ENCODE measurements around the gene TRNP1. TPM values are rescaled to one million over a fixed set of nuclear protein-coding genes. Genes with fewer than 3 reads are reported as not detected.

TRNP1 gene
- total RNA-seq, 2 donors from 2014 or later: 0.49 to 0.96 TPM

GRCh38 chr1:27031235-27032118 is 38.0 kb downstream of the TRNP1 start:
- Mint-ChIP-seq H3K27me3 (ENCODE audit: low read depth) (peaks cover 6% of the 10 kb centered on the region), H3K4me1 (ENCODE audit: low read depth) (no peaks in the 10 kb centered on the region), H3K36me3 (ENCODE audit: insufficient read depth in 2 of 2) (no peaks in the 10 kb centered on the region), H3K27ac (no peak overlapping the region), H3K9me3 (no peaks in the 10 kb centered on the region), H3K4me3 (no peak overlapping the region)
- ATAC-seq (replicated peaks in 1 of 2) (no peak), DNase-seq (no peak)

DNA sequence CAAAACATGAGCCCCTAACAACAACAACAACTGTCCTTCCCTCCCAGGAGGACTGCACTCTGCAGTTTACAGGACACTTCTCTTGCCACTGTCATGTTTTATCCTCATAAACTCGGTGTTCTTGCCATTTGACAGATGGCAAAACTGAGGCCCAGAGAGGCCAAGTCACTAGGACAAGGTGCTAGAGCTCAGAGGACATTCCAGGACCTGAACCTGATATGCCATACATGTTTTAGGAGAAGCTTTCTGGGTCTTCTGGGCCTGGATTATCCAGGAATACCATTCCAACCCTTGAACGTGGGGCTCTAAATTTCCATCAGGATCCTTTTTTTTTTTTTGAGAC is 38.6 kb downstream of the TRNP1 start:
- Mint-ChIP-seq H3K27ac (no peak overlapping the region), H3K4me1 (ENCODE audit: low read depth) (no peaks in the 10 kb centered on the region), H3K27me3 (ENCODE audit: low read depth) (peaks cover 3% of the 10 kb centered on the region), H3K36me3 (ENCODE audit: insufficient read depth in 2 of 2) (no peaks in the 10 kb centered on the region), H3K4me3 (no peak overlapping the region), H3K9me3 (no peaks in the 10 kb centered on the region)
- ATAC-seq (replicated peaks in 1 of 2): no peak
- DNase-seq: no peak

DNA sequence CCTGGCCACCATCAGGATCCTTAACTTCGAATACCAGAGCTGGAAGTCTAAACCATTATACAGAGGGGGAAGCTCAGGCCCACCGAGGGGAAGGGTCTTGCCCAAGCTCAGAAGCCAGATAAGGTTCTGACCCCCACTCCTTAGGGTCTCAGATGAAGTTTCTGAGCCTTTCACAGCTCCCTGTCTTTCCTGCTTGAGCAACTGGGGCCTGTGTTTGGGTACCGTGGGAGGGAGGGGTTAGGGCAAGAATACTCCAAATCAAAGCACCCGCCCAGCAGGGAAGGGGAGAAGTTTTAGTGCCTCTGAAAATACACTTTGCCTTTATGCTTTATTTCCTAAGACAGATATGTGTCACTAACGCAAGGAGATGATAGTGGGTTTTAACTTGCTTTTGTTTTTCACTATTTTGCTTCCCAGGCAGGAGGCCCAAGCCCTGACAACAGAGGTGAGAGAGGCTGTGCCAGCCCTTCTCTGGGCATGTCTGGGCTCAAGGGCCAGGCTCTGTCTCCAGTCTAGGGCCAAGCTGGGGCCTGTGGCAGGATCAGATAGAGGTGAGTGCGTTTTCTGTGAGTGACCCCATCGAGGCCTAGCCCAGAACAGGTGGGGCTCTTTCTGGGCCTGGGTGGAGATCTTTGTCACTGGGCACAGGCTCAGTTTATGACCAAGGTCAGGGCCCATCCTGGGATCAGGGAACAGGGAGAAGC is 39.7 kb downstream of the TRNP1 start:
- Mint-ChIP-seq H3K27ac (no peak overlapping the region), H3K9me3 (no peaks in the 10 kb centered on the region), H3K4me3 (no peak overlapping the region), H3K4me1 (ENCODE audit: low read depth) (no peaks in the 10 kb centered on the region), H3K27me3 (ENCODE audit: low read depth) (no peaks in the 10 kb centered on the region), H3K36me3 (ENCODE audit: insufficient read depth in 2 of 2) (no peaks in the 10 kb centered on the region)
- no peak for ATAC-seq (replicated peaks in 1 of 2)
- no peak for DNase-seq

GRCh38 chr1:27035344-27035743 is 41.9 kb downstream of the TRNP1 start:
- H3K36me3 Mint-ChIP-seq (ENCODE audit: insufficient read depth in 2 of 2): no peaks in the 10 kb centered on the region
- no peaks in the 10 kb centered on the region for H3K9me3 Mint-ChIP-seq
- no peak overlapping the region for H3K27ac Mint-ChIP-seq
- no peaks in the 10 kb centered on the region for H3K4me1 Mint-ChIP-seq (ENCODE audit: low read depth)
- ATAC-seq (replicated peaks in 1 of 2) (no peak), DNase-seq (no peak)
- H3K4me3 Mint-ChIP-seq: no peak overlapping the region
- no peaks in the 10 kb centered on the region for H3K27me3 Mint-ChIP-seq (ENCODE audit: low read depth)

DNA sequence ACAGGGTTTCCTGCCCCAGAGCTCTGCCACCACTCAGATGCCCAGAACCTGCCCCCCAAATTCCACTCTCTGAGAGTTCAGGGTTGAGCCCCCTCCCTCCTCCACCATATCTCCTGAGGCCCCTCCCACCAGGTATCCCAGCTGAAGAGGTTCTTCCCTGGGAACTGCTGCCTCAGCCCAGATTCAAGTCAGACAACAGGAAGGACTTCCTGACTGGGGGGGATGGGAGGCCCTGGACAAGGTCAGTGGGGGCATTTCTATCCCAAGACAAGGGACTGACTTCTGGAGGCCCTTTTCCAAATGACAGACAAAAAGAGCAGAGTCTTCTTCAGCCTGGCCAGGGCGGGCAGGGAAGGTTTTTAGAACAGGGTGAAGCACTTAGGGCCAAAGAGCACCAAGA is 43.2 kb downstream of the TRNP1 start:
- no peaks in the 10 kb centered on the region for H3K27me3 Mint-ChIP-seq (ENCODE audit: low read depth)
- no peaks in the 10 kb centered on the region for H3K4me1 Mint-ChIP-seq (ENCODE audit: low read depth)
- H3K9me3 Mint-ChIP-seq: no peaks in the 10 kb centered on the region
- no peak for DNase-seq
- no peaks in the 10 kb centered on the region for H3K36me3 Mint-ChIP-seq (ENCODE audit: insufficient read depth in 2 of 2)
- H3K4me3 Mint-ChIP-seq: no peak overlapping the region
- no peak for ATAC-seq (replicated peaks in 1 of 2)
- H3K27ac Mint-ChIP-seq: no peak overlapping the region

DNA sequence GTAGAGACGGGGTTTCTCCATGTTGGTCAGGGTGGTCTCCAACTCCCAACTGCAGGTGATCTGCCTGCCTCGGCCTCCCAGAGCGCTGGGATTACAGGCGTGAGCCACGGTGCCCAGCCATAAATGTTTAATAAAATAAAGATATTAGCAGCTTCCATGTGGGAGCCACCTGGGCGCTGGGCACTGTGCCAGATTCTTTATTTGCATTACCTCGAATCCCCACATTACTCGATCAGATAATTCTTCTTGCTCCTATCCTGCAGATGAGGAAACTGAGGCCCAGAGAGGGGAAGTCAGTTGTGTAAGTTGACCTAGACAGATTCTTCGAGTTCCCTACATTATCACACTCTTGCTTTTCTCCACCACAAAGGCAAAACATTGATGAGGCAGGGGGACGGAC is 44.0 kb downstream of the TRNP1 start:
- Mint-ChIP-seq H3K9me3 (no peaks in the 10 kb centered on the region), H3K36me3 (ENCODE audit: insufficient read depth in 2 of 2) (no peaks in the 10 kb centered on the region), H3K4me1 (ENCODE audit: low read depth) (no peaks in the 10 kb centered on the region), H3K27me3 (ENCODE audit: low read depth) (no peaks in the 10 kb centered on the region), H3K27ac (no peak overlapping the region), H3K4me3 (no peak overlapping the region)
- DNase-seq (no peak), ATAC-seq (replicated peaks in 1 of 2) (no peak)

- Mint-ChIP-seq H3K27ac (no peak overlapping the region), H3K27me3 (ENCODE audit: low read depth) (no peaks in the 10 kb centered on the region), H3K36me3 (ENCODE audit: insufficient read depth in 2 of 2) (no peaks in the 10 kb centered on the region), H3K4me3 (no peak overlapping the region), H3K4me1 (ENCODE audit: low read depth) (no peaks in the 10 kb centered on the region), H3K9me3 (no peaks in the 10 kb centered on the region)
- no peak for ATAC-seq (replicated peaks in 1 of 2)
- DNase-seq: no peak
Measured at GRCh38 chr1:27038020-27038419, 44.5 kb downstream of the TRNP1 start.

DNA sequence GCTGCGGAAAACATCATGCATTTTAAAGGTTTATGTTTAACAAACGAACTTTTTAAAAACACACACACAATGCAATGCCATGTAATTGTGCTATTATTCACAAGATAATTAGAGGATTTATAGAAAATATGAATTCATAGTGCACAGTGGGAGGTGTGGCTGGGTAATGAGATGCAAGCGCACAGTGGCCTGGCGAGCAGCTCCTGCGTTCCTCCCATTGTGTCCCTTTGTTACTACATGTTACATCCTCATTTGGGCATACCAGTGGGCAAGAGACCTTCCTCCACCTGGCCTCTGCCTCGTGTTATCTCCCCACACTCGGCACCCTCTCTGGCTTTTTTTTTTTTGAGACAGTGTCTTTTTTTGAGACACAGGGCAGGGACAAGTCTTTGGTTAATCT is 49.2 kb downstream of the TRNP1 start:
- no peaks in the 10 kb centered on the region for H3K36me3 Mint-ChIP-seq (ENCODE audit: insufficient read depth in 2 of 2)
- H3K27me3 Mint-ChIP-seq (ENCODE audit: low read depth): no peaks in the 10 kb centered on the region
- ATAC-seq (replicated peaks in 1 of 2) (no peak), DNase-seq (no peak)
- H3K4me1 Mint-ChIP-seq (ENCODE audit: low read depth): peaks cover 23% of the 10 kb centered on the region
- H3K27ac Mint-ChIP-seq: no peak overlapping the region
- no peak overlapping the region for H3K4me3 Mint-ChIP-seq
- no peaks in the 10 kb centered on the region for H3K9me3 Mint-ChIP-seq

DNA sequence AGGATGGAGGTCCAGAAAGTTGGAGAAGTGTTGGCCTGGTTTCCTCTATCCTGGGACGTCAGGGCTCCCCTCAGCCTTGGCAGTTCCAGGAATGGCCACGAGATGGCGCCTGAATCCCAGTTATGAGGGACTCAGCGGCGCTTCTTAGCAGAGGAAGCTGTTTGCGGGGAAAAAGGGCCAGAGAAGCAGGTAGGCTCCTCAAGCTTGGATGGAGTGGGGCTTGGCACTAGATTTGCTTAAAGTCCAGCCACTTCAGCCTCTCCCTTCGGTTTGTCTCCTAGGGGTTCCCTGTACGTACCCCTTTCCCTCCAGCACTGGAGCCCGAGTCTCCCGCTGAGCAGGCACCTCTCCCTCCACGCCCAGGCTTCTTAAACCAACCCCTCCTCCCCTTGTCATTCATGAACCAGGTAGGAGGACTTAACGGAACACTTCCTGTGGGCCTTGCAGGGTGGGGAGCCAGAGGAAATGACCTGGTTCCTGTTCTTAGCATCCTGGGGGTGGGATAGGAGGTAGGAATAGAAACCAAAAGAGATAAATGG is 51.2 kb downstream of the TRNP1 start:
- peak overlapping the region; percentile 58 for H3K27ac Mint-ChIP-seq
- DNase-seq (peak; percentile 89 to 92), ATAC-seq (replicated peaks in 1 of 2) (peak; percentile 87 to 91)
- no peaks in the 10 kb centered on the region for H3K36me3 Mint-ChIP-seq (ENCODE audit: insufficient read depth in 2 of 2)
- no peaks in the 10 kb centered on the region for H3K9me3 Mint-ChIP-seq
- H3K4me3 Mint-ChIP-seq: peak overlapping the region; percentile 75 to 80
- H3K4me1 Mint-ChIP-seq (ENCODE audit: low read depth): peaks cover 23% of the 10 kb centered on the region
- H3K27me3 Mint-ChIP-seq (ENCODE audit: low read depth): no peaks in the 10 kb centered on the region

- Mint-ChIP-seq H3K27ac (no peak overlapping the region), H3K36me3 (ENCODE audit: insufficient read depth in 2 of 2) (no peaks in the 10 kb centered on the region), H3K27me3 (ENCODE audit: low read depth) (no peaks in the 10 kb centered on the region), H3K4me3 (peak overlapping the region in 1 of 2 donors; percentile 80), H3K9me3 (no peaks in the 10 kb centered on the region), H3K4me1 (ENCODE audit: low read depth) (peaks cover 23% of the 10 kb centered on the region)
- DNase-seq: peak; percentile 56 to 69
- peak; percentile 57 to 59 for ATAC-seq (replicated peaks in 1 of 2)
Measured at GRCh38 chr1:27045973-27046558, 52.6 kb downstream of the TRNP1 start.

DNA sequence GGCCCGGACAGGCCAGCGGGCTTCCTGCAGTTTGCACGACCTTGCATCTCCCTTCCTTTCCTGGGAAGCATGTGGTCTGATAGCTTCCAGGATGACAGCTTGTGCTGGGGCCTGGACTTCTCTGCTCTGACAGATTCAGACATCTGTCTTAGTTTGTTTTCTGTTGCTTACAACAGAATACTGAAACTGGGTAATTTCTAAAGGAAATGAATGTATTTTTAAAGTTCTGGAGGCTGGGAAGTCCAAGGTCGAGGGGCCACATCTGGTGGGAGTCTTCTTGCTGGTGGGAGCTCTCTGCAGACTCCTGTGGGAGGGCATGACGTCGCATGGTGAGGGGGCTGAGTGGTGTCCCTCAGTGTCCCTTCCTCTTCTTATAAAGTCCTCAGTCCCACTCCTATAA is 54.4 kb downstream of the TRNP1 start:
- DNase-seq (no peak), ATAC-seq (replicated peaks in 1 of 2) (no peak)
- Mint-ChIP-seq H3K27ac (no peak overlapping the region), H3K4me1 (ENCODE audit: low read depth) (peaks cover 23% of the 10 kb centered on the region), H3K9me3 (no peaks in the 10 kb centered on the region), H3K36me3 (ENCODE audit: insufficient read depth in 2 of 2) (no peaks in the 10 kb centered on the region), H3K27me3 (ENCODE audit: low read depth) (no peaks in the 10 kb centered on the region), H3K4me3 (no peak overlapping the region)

GRCh38 chr1:27049100-27049499 is 55.6 kb downstream of the TRNP1 start:
- Mint-ChIP-seq H3K9me3 (no peaks in the 10 kb centered on the region), H3K27ac (no peak overlapping the region), H3K4me1 (ENCODE audit: low read depth) (peaks cover 23% of the 10 kb centered on the region), H3K4me3 (no peak overlapping the region), H3K36me3 (ENCODE audit: insufficient read depth in 2 of 2) (no peaks in the 10 kb centered on the region), H3K27me3 (ENCODE audit: low read depth) (no peaks in the 10 kb centered on the region)
- ATAC-seq (replicated peaks in 1 of 2): no peak
- no peak for DNase-seq

DNA sequence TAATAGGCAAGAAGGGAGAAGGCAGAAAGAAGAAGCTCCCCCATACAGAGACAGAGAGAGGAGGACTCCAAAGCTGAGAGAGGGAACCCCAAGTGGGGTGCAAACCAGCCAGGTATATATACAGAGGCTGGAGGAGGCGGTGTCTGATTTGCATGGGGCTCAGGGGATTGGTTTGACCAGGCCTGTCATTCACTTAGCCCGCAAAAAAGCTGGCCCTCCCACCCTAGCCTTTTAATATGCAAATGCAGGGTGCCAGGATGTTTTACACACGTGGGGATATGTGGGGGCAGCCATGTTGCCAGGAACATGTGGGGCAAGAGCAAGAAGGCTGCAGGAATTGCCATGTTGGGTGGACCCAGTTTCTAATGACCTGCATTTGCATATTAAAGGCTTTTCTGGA is 56.1 kb downstream of the TRNP1 start:
- H3K4me1 Mint-ChIP-seq (ENCODE audit: low read depth): peaks cover 18% of the 10 kb centered on the region
- DNase-seq (no peak), ATAC-seq (replicated peaks in 1 of 2) (no peak)
- no peaks in the 10 kb centered on the region for H3K27me3 Mint-ChIP-seq (ENCODE audit: low read depth)
- no peak overlapping the region for H3K4me3 Mint-ChIP-seq
- H3K9me3 Mint-ChIP-seq: no peaks in the 10 kb centered on the region
- no peak overlapping the region for H3K27ac Mint-ChIP-seq
- H3K36me3 Mint-ChIP-seq (ENCODE audit: insufficient read depth in 2 of 2): no peaks in the 10 kb centered on the region

Data from activated T-cell treated with anti-CD3 and anti-CD28 coated beads, Interleukin-2, amount 50 U/mL, for 72 hours (primary cell).